ENCODE measurements around the gene LLCFC1. TPM values are rescaled to one million over a fixed set of nuclear protein-coding genes. Genes with fewer than 3 reads are reported as not detected.

The LLCFC1 gene
- total RNA-seq, 1 experiment from 2014 or later: not detected

GRCh38 chr7:142916508-142916907 is 22.8 kb upstream of the LLCFC1 start:
- TF ChIP-seq, protein P1, sequence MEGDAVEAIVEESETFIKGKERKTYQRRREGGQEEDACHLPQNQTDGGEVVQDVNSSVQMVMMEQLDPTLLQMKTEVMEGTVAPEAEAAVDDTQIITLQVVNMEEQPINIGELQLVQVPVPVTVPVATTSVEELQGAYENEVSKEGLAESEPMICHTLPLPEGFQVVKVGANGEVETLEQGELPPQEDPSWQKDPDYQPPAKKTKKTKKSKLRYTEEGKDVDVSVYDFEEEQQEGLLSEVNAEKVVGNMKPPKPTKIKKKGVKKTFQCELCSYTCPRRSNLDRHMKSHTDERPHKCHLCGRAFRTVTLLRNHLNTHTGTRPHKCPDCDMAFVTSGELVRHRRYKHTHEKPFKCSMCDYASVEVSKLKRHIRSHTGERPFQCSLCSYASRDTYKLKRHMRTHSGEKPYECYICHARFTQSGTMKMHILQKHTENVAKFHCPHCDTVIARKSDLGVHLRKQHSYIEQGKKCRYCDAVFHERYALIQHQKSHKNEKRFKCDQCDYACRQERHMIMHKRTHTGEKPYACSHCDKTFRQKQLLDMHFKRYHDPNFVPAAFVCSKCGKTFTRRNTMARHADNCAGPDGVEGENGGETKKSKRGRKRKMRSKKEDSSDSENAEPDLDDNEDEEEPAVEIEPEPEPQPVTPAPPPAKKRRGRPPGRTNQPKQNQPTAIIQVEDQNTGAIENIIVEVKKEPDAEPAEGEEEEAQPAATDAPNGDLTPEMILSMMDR (IDR thresholded peaks at IDR 0.05; ENCODE audit: unreplicated experiment): no peak

GRCh38 chr7:142917447-142917846 is 21.8 kb upstream of the LLCFC1 start:
- Mint-ChIP-seq H3K4me3 (ENCODE audit: low read depth, unreplicated experiment) (no peak overlapping the region), H3K27me3 (ENCODE audit: unreplicated experiment) (peaks cover 38% of the 10 kb centered on the region), H3K9me3 (ENCODE audit: low read depth, unreplicated experiment) (no peaks in the 10 kb centered on the region), H3K36me3 (ENCODE audit: insufficient read depth, unreplicated experiment) (no peaks in the 10 kb centered on the region), H3K27ac (ENCODE audit: unreplicated experiment) (no peak overlapping the region), H3K4me1 (ENCODE audit: low read depth, unreplicated experiment) (peaks cover 22% of the 10 kb centered on the region)
- CTCF ChIA-PET: no interaction called here
- no peak for DNase-seq
- intact Hi-C loops (cut with micrococcal nuclease; ENCODE audit: unreplicated experiment): no loop called here
- no TSS peak for BruUV-seq (replicated peaks)
- TF ChIP-seq, protein P1 (IDR thresholded peaks at IDR 0.05; ENCODE audit: unreplicated experiment): no peak

More at GRCh38 chr7:142916508-142916907, 22.8 kb upstream of the LLCFC1 start:
- H3K4me1 Mint-ChIP-seq (ENCODE audit: low read depth, unreplicated experiment): peaks cover 29% of the 10 kb centered on the region
- no TSS peak for BruUV-seq (replicated peaks)
- H3K27ac Mint-ChIP-seq (ENCODE audit: unreplicated experiment): no peak overlapping the region
- no peak for DNase-seq
- CTCF ChIA-PET: interaction anchor here (0.5 to 0.7 kb wide), 2 partner anchors 23 to 101 kb away, joined by 3 read pairs; no protein-coding TSS in a partner anchor
- no peaks in the 10 kb centered on the region for H3K36me3 Mint-ChIP-seq (ENCODE audit: insufficient read depth, unreplicated experiment)
- peaks cover 35% of the 10 kb centered on the region for H3K27me3 Mint-ChIP-seq (ENCODE audit: unreplicated experiment)
- no peak overlapping the region for H3K4me3 Mint-ChIP-seq (ENCODE audit: low read depth, unreplicated experiment)
- no peaks in the 10 kb centered on the region for H3K9me3 Mint-ChIP-seq (ENCODE audit: low read depth, unreplicated experiment)
- intact Hi-C loops (cut with micrococcal nuclease; ENCODE audit: unreplicated experiment): no loop called here

GRCh38 chr7:142918901-142919300 is 20.4 kb upstream of the LLCFC1 start:
- H3K4me3 Mint-ChIP-seq (ENCODE audit: low read depth, unreplicated experiment): no peak overlapping the region
- peaks cover 38% of the 10 kb centered on the region for H3K27me3 Mint-ChIP-seq (ENCODE audit: unreplicated experiment)
- H3K4me1 Mint-ChIP-seq (ENCODE audit: low read depth, unreplicated experiment): peaks cover 7% of the 10 kb centered on the region
- TF ChIP-seq, protein P1 (IDR thresholded peaks at IDR 0.05; ENCODE audit: unreplicated experiment): no peak
- CTCF ChIA-PET: no interaction called here
- no peaks in the 10 kb centered on the region for H3K36me3 Mint-ChIP-seq (ENCODE audit: insufficient read depth, unreplicated experiment)
- no peak overlapping the region for H3K27ac Mint-ChIP-seq (ENCODE audit: unreplicated experiment)
- H3K9me3 Mint-ChIP-seq (ENCODE audit: low read depth, unreplicated experiment): no peaks in the 10 kb centered on the region
- no peak for DNase-seq
- intact Hi-C loops (cut with micrococcal nuclease; ENCODE audit: unreplicated experiment): no loop called here
- BruUV-seq (replicated peaks): no TSS peak

GRCh38 chr7:142919656-142920055 is 19.6 kb upstream of the LLCFC1 start:
- DNase-seq: no peak
- TF ChIP-seq, protein P1 (IDR thresholded peaks at IDR 0.05; ENCODE audit: unreplicated experiment): no peak
- BruUV-seq (replicated peaks): no TSS peak
- CTCF ChIA-PET: no interaction called here
- intact Hi-C loops (cut with micrococcal nuclease; ENCODE audit: unreplicated experiment): no loop called here
- no peaks in the 10 kb centered on the region for H3K4me1 Mint-ChIP-seq (ENCODE audit: low read depth, unreplicated experiment)
- no peaks in the 10 kb centered on the region for H3K36me3 Mint-ChIP-seq (ENCODE audit: insufficient read depth, unreplicated experiment)
- H3K4me3 Mint-ChIP-seq (ENCODE audit: low read depth, unreplicated experiment): no peak overlapping the region
- peaks cover 38% of the 10 kb centered on the region for H3K27me3 Mint-ChIP-seq (ENCODE audit: unreplicated experiment)
- H3K27ac Mint-ChIP-seq (ENCODE audit: unreplicated experiment): no peak overlapping the region
- no peaks in the 10 kb centered on the region for H3K9me3 Mint-ChIP-seq (ENCODE audit: low read depth, unreplicated experiment)
